Motor neuron (in vitro differentiated cells): ENCODE measurements around the gene SDK1. TPM values are rescaled to one million over a fixed set of nuclear protein-coding genes. Genes with fewer than 3 reads are reported as not detected.
A peak's percentile ranks its signal among the peaks of the same experiment; 100 is the strongest.

ENCODE experiments used
- ATAC-seq, 8 experiments: fragments of 200-7000 bp; cut with Tn5 transposase; replicated peaks in 6 of 8; 2 replicates each; pipeline ENCODE4 v1.8.0; 2021; ENCODE audit warnings: mild to moderate bottlenecking in 8 of 8, moderate library complexity in 8 of 8
- H3K27ac ChIP-seq, 2 donors: fragments of 250-450 bp; sonication (Bioruptor Pico); 2 replicates each; pipeline ENCODE4 v1.9.0; 2021; ENCODE audit warnings: antibody characterized with exemption in 2 of 2, mild to moderate bottlenecking in 2 of 2, moderate library complexity in 1 of 2
- H3K4me1 ChIP-seq, 2 donors: fragments of 250-450 bp; sonication (Bioruptor Pico); replicated peaks in 1 of 2; 2 replicates each; pipeline ENCODE4 v1.6.1; 2021; ENCODE audit warnings: antibody characterized with exemption in 2 of 2, mild to moderate bottlenecking in 2 of 2, moderate library complexity in 1 of 2
- H3K4me3 ChIP-seq, 5 donors: fragments of 250-450 bp; sonication (Bioruptor Pico); 2 replicates each; pipeline ENCODE4 v1.9.0; 2021; ENCODE audit warnings: antibody characterized with exemption in 5 of 5, mild to moderate bottlenecking in 5 of 5, moderate library complexity in 4 of 5
- WGBS, 10 experiments: fragments of 450-650 bp; shearing (Covaris generic); methylation state at CpG; one replicate each; pipeline ENCODE4 v1.0.0; 2022; 5-methylcytosine and 5-hydroxymethylcytosine counted together
- in situ Hi-C, 9 experiments: fragments of 400-800 bp; cut with MboI; loops; one replicate each; pipeline ENCODE4 v1.15.0; 2021; ENCODE audit warnings: low sequenced_read_pairs in 9 of 9, low pct_unique_long_range_greater_than_20kb in 2 of 9; ENCODE audit not compliant: unreplicated experiment in 9 of 9
- total RNA-seq, 8 experiments: library from RNA; unstranded; fragments of 300-600 nt; gene quantifications; 2 replicates each; pipeline versions ENCODE4 v1.2.3 to v1.2.4, GENCODE V29; 2022

The SDK1 gene
- total RNA-seq, 8 experiments from 2014 or later, result 0.66 to 30.6 (median 8.0) TPM

GRCh38 chr7:3896169-3896765 is 595.2 kb downstream of the SDK1 start:
- Histone ChIP-seq H3K4me1 (no peaks in the 10 kb centered on the region), H3K27ac (no peak overlapping the region), H3K4me3 (no peak overlapping the region)
- in situ Hi-C loops, result no loop called here
- peak in 3 of 8 experiments; percentile 25 to 70 (median 50) for ATAC-seq
- 0 to 92% (median 55%) methylated on average over 1 to 6 of the region's 6 CpGs; no CpG with 5 or more reads in 2 of the 10 experiments for WGBS, 10 experiments

- ATAC-seq, result peak in 2 of 8 experiments; percentile 25 to 26
- H3K4me3 ChIP-seq, result no peak overlapping the region
- WGBS, 10 experiments, result 56 to 98% (median 77%) methylated on average over 5 to 10 of the region's 10 CpGs
- no peaks in the 10 kb centered on the region for H3K4me1 ChIP-seq
- H3K27ac ChIP-seq, result no peak overlapping the region
- in situ Hi-C loops, result no loop called here
Measured at GRCh38 chr7:3897430-3898372, 596.6 kb downstream of the SDK1 start.

- H3K4me3 ChIP-seq, result no peak overlapping the region
- ATAC-seq, result peak in 4 of 8 experiments; percentile 14 to 77 (median 31)
Measured at GRCh38 chr7:3899559-3899991, 598.5 kb downstream of the SDK1 start.

GRCh38 chr7:3908153-3908552 is 607.1 kb downstream of the SDK1 start:
- 51 to 93% (median 92%) methylated on average over 2 to 17 of the region's 19 CpGs; no CpG with 5 or more reads in 1 of the 10 experiments for WGBS, 10 experiments
- H3K4me3 ChIP-seq, result no peak overlapping the region

More at GRCh38 chr7:3899559-3899991, 598.5 kb downstream of the SDK1 start:
- Histone ChIP-seq H3K4me1 (no peaks in the 10 kb centered on the region), H3K27ac (no peak overlapping the region)
- in situ Hi-C loops, result no loop called here
- WGBS, 10 experiments, result 0 to 100% (median 39%) methylated on average over 1 to 3 of the region's 9 CpGs; no CpG with 5 or more reads in 4 of the 10 experiments

GRCh38 chr7:3909128-3909527 is 608.1 kb downstream of the SDK1 start:
- 9 to 100% (median 76%) methylated on average over 1 to 5 of the region's 7 CpGs; no CpG with 5 or more reads in 6 of the 10 experiments for WGBS, 10 experiments
- no peak overlapping the region for H3K27ac ChIP-seq
- no peak overlapping the region for H3K4me3 ChIP-seq
- peaks cover 7 to 20% of the 10 kb centered on the region in 2 donors for H3K4me1 ChIP-seq
- in situ Hi-C loops, result no loop called here
- ATAC-seq, result peak in 1 of 8 experiments; percentile 75

More at GRCh38 chr7:3908153-3908552, 607.1 kb downstream of the SDK1 start:
- Histone ChIP-seq H3K4me1 (peaks cover 7 to 20% of the 10 kb centered on the region in 2 donors), H3K27ac (no peak overlapping the region)
- in situ Hi-C loops, result no loop called here
- no peak for ATAC-seq

GRCh38 chr7:3910054-3910453 is 609.0 kb downstream of the SDK1 start:
- H3K4me3 ChIP-seq, result no peak overlapping the region
- peak in 6 of 8 experiments; percentile 57 to 93 (median 80) for ATAC-seq
- WGBS, 10 experiments, result 36 to 100% (median 60%) methylated on average over 1 to 6 of the region's 6 CpGs; no CpG with 5 or more reads in 3 of the 10 experiments
- H3K27ac ChIP-seq, result peak overlapping the region in 1 of 2 donors; percentile 13
- H3K4me1 ChIP-seq, result peaks cover 7 to 24% of the 10 kb centered on the region in 2 donors
- in situ Hi-C loops, result no loop called here

- Histone ChIP-seq H3K27ac (no peak overlapping the region), H3K4me1 (peaks cover 10 to 24% of the 10 kb centered on the region in 2 donors), H3K4me3 (no peak overlapping the region)
- WGBS, 10 experiments, result 0 to 100% (median 81%) methylated on average over 1 to 3 of the region's 4 CpGs; no CpG with 5 or more reads in 5 of the 10 experiments
- ATAC-seq, result no peak
- in situ Hi-C loops, result no loop called here
Measured at GRCh38 chr7:3911685-3912084, 610.6 kb downstream of the SDK1 start.

- Histone ChIP-seq H3K4me3 (no peak overlapping the region), H3K27ac (no peak overlapping the region), H3K4me1 (peaks cover 10 to 24% of the 10 kb centered on the region in 2 donors)
- in situ Hi-C loops, result no loop called here
- 20 to 100% (median 79%) methylated on average over 1 to 6 of the region's 7 CpGs for WGBS, 10 experiments
- ATAC-seq, result no peak
Measured at GRCh38 chr7:3912291-3912690, 611.2 kb downstream of the SDK1 start.

GRCh38 chr7:3914051-3914775 is 613.2 kb downstream of the SDK1 start:
- Histone ChIP-seq H3K4me3 (no peak overlapping the region), H3K27ac (no peak overlapping the region), H3K4me1 (peaks cover 10 to 22% of the 10 kb centered on the region in 2 donors)
- in situ Hi-C loops, result no loop called here
- 0 to 100% (median 79%) methylated on average over 2 to 8 of the region's 8 CpGs for WGBS, 10 experiments
- ATAC-seq, result peak in 2 of 8 experiments; percentile 9 to 43

GRCh38 chr7:3915337-3915878 is 614.4 kb downstream of the SDK1 start:
- 12 to 93% (median 54%) methylated on average over 2 to 7 of the region's 9 CpGs; no CpG with 5 or more reads in 3 of the 10 experiments for WGBS, 10 experiments
- in situ Hi-C loops, result no loop called here
- ATAC-seq, result peak in 4 of 8 experiments; percentile 33 to 72 (median 49)
- Histone ChIP-seq H3K4me3 (no peak overlapping the region), H3K27ac (no peak overlapping the region), H3K4me1 (peaks cover 8 to 11% of the 10 kb centered on the region in 2 donors)

- Histone ChIP-seq H3K4me1 (peaks cover 4 to 8% of the 10 kb centered on the region in 2 donors), H3K4me3 (no peak overlapping the region), H3K27ac (no peak overlapping the region)
- WGBS, 10 experiments, result 0 to 100% (median 29%) methylated on average over 1 of the region's 1 CpG; no CpG with 5 or more reads in 5 of the 10 experiments
- peak in 5 of 8 experiments; percentile 19 to 72 (median 54) for ATAC-seq
- in situ Hi-C loops, result no loop called here
Measured at GRCh38 chr7:3916146-3916545, 615.1 kb downstream of the SDK1 start.

- Histone ChIP-seq H3K4me3 (no peak overlapping the region), H3K27ac (no peak overlapping the region), H3K4me1 (peaks cover 4 to 8% of the 10 kb centered on the region in 2 donors)
- ATAC-seq, result no peak
- WGBS, 10 experiments, result 40 to 100% (median 92%) methylated on average over 1 of the region's 4 CpGs; no CpG with 5 or more reads in 6 of the 10 experiments
- in situ Hi-C loops, result no loop called here
Measured at GRCh38 chr7:3917436-3917835, 616.4 kb downstream of the SDK1 start.
